Right lobe of liver (tissue), 4 donors: ENCODE data around the gene KLHL25.

Experiments used
- POLR2A ChIP-seq: fragments of 450-650 bp; IDR thresholded peaks from one replicate; pipeline ENCODE4 v1.6.1; 2017; ENCODE audit warnings: antibody characterized with exemption, mild to moderate bottlenecking
- TF ChIP-seq, protein P1 (sequence below), 4 donors: fragments of 200-600 bp in 3 of 4; fragments of 450-650 bp in 1 of 4; IDR thresholded peaks; one replicate each; pipeline versions ENCODE4 v1.5.1 to v1.8.0; 2016 to 2022; ENCODE audit warnings: antibody characterized with exemption in 4 of 4, mild to moderate bottlenecking in 2 of 4
- donor health status: DM: no; HTN: no; CAD: no.
- donor health status: DM: no; HTN: no; CAD: no.
- donor health status: DM: no; HTN: yes; CAD: no.

DNA sequence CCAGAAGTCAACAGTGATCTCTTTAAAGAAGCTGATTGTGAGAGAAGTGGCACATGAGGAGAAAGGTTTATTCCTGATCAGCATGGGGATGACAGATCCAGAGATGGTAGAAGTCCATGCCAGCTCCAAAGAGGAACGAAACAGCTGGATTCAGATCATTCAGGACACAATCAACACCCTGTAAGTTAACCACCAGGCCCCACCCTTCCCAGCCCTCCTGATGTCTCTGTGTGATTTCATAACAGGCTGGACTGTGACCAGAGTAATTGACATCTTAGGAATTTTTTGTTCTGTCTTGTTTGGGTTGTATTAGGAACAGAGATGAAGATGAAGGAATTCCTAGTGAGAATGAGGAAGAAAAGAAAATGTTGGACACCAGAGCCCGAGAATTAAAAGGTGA lies 67.7 kb downstream of the KLHL25 start:
- no peak for TF ChIP-seq POLR2A
- TF ChIP-seq, protein P1, sequence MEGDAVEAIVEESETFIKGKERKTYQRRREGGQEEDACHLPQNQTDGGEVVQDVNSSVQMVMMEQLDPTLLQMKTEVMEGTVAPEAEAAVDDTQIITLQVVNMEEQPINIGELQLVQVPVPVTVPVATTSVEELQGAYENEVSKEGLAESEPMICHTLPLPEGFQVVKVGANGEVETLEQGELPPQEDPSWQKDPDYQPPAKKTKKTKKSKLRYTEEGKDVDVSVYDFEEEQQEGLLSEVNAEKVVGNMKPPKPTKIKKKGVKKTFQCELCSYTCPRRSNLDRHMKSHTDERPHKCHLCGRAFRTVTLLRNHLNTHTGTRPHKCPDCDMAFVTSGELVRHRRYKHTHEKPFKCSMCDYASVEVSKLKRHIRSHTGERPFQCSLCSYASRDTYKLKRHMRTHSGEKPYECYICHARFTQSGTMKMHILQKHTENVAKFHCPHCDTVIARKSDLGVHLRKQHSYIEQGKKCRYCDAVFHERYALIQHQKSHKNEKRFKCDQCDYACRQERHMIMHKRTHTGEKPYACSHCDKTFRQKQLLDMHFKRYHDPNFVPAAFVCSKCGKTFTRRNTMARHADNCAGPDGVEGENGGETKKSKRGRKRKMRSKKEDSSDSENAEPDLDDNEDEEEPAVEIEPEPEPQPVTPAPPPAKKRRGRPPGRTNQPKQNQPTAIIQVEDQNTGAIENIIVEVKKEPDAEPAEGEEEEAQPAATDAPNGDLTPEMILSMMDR (IDR thresholded peaks at IDR 0.05): no peak
